Stomach (tissue), 4 donors: Measurements from ENCODE around the gene CELF4.

Source experiments
- EP300 ChIP-seq: sonication (generic); formaldehyde crosslinking; IDR thresholded peaks from one replicate; pipeline ENCODE4 v1.6.1; 2017; ENCODE audit warnings: antibody characterized with exemption
- POLR2A ChIP-seq, 4 donors: fragments of 450-650 bp; IDR thresholded peaks; one replicate each; pipeline ENCODE4 v1.6.1; 2016; ENCODE audit warnings: antibody characterized with exemption in 4 of 4, control low read depth in 2 of 4, mild to moderate bottlenecking in 1 of 4, moderate library complexity in 1 of 4
- POLR2AphosphoS5 ChIP-seq, 3 donors: sonication (generic); formaldehyde crosslinking; IDR thresholded peaks; one replicate each; pipeline ENCODE4 v1.6.1; 2016; ENCODE audit warnings: antibody characterized with exemption in 3 of 3
- TF ChIP-seq, protein P1 (sequence below), 7 experiments: fragments of 450-650 bp in 4 of 7; fragments of 200-600 bp in 3 of 7; sonication (generic) in 3 of 7; IDR thresholded peaks; one replicate each; pipeline ENCODE4 v1.5.1; 2016 to 2019; ENCODE audit warnings: antibody characterized with exemption in 7 of 7, control low read depth in 2 of 7, mild to moderate bottlenecking in 1 of 7

DNA sequence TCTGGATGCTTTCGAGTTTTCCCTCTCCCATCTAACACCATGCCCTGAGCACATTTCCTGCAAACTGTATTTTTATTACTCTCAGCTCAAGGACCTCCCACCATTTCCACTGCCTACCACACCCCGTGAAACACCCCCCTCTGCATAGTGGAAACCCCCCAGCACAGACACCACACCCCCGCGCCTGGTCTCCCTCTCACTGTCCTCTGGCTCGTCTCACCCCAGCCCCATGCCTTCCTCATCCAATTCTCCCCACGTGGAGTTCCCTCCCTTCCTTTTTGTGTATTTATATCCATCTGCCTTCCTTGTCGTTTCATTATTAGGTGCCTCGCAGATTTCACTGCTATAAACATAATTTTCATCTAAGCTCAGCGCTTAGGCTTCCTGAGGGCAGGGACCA lies 307.5 kb downstream of the CELF4 start:
- no peak for TF ChIP-seq POLR2A (IDR thresholded peaks at IDR 0.05)
- TF ChIP-seq, protein P1, sequence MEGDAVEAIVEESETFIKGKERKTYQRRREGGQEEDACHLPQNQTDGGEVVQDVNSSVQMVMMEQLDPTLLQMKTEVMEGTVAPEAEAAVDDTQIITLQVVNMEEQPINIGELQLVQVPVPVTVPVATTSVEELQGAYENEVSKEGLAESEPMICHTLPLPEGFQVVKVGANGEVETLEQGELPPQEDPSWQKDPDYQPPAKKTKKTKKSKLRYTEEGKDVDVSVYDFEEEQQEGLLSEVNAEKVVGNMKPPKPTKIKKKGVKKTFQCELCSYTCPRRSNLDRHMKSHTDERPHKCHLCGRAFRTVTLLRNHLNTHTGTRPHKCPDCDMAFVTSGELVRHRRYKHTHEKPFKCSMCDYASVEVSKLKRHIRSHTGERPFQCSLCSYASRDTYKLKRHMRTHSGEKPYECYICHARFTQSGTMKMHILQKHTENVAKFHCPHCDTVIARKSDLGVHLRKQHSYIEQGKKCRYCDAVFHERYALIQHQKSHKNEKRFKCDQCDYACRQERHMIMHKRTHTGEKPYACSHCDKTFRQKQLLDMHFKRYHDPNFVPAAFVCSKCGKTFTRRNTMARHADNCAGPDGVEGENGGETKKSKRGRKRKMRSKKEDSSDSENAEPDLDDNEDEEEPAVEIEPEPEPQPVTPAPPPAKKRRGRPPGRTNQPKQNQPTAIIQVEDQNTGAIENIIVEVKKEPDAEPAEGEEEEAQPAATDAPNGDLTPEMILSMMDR (IDR thresholded peaks at IDR 0.05) = no peak
- no peak for TF ChIP-seq POLR2AphosphoS5 (IDR thresholded peaks at IDR 0.05)
- TF ChIP-seq EP300 = no peak
